NB4 (cell line): ENCODE data around the gene HS6ST3.
"Not testable (repeated sequence)": the region's sequence is repeated elsewhere in the genome, so short reads cannot be mapped to it uniquely, and the experiment has no call there.

Experiments used
- DNase-seq: peaks from one replicate; pipeline ENCODE4 v3.0.0; 2010; ENCODE audit warnings: low read depth
- H3K4me3 ChIP-seq: one replicate; pipeline ENCODE4 v1.5.1; 2011; ENCODE audit warnings: mild to moderate bottlenecking, low read depth, low read length, moderate library complexity
- CTCF ChIP-seq: IDR thresholded peaks from one replicate; pipeline ENCODE4 v1.5.1; 2012; ENCODE audit warnings: low read depth, low read length
- MAX ChIP-seq: IDR thresholded peaks from 2 replicates; pipeline ENCODE4 v1.6.1; 2011; ENCODE audit warnings: low read depth, low read length
- MYC ChIP-seq: IDR thresholded peaks from 2 replicates; pipeline ENCODE4 v1.6.1; 2011; ENCODE audit warnings: low read depth, low read length
- POLR2A ChIP-seq: IDR thresholded peaks from 2 replicates; pipeline ENCODE4 v1.6.1; 2011; ENCODE audit warnings: mild to moderate bottlenecking; ENCODE audit not compliant: insufficient read length; ENCODE audit errors: extremely low read depth

HS6ST3 gene

GRCh38 chr13:96500953-96501352 lies 411.0 kb downstream of the HS6ST3 start:
- TF ChIP-seq MYC (no peak), MAX (no peak), POLR2A (no peak)

GRCh38 chr13:96503481-96503880 lies 413.6 kb downstream of the HS6ST3 start:
- DNase-seq = no peak
- no peak overlapping the region for H3K4me3 ChIP-seq
- no peak for TF ChIP-seq MYC
- TF ChIP-seq MAX = no peak
- TF ChIP-seq CTCF = no peak
- no peak for TF ChIP-seq POLR2A

More at GRCh38 chr13:96500953-96501352, 411.0 kb downstream of the HS6ST3 start:
- H3K4me3 ChIP-seq = no peak overlapping the region
- DNase-seq = no peak

- TF ChIP-seq CTCF = no peak
- no peak for TF ChIP-seq POLR2A
- TF ChIP-seq MAX = no peak
- no peak for TF ChIP-seq MYC
- H3K4me3 ChIP-seq = no peak overlapping the region
- DNase-seq = no peak
Observed at GRCh38 chr13:96511587-96511986, 421.7 kb downstream of the HS6ST3 start.

- no peak for DNase-seq
- H3K4me3 ChIP-seq = no peak overlapping the region
- no peak for TF ChIP-seq CTCF
- TF ChIP-seq MYC = no peak
- TF ChIP-seq POLR2A = no peak
- no peak for TF ChIP-seq MAX
Observed at GRCh38 chr13:96519380-96519779, 429.5 kb downstream of the HS6ST3 start.

GRCh38 chr13:96524398-96525020 lies 434.6 kb downstream of the HS6ST3 start:
- DNase-seq, H3K4me3 ChIP-seq: not testable (repeated sequence)

- H3K4me3 ChIP-seq = no peak overlapping the region
- no peak for DNase-seq
- TF ChIP-seq POLR2A = no peak
- TF ChIP-seq CTCF = no peak
- TF ChIP-seq MAX = no peak
Observed at GRCh38 chr13:96525715-96526114, 435.8 kb downstream of the HS6ST3 start.

- TF ChIP-seq MAX = no peak
- no peak for TF ChIP-seq CTCF
- TF ChIP-seq POLR2A = no peak
- no peak for TF ChIP-seq MYC
- no peak for DNase-seq
Observed at GRCh38 chr13:96527497-96527896, 437.6 kb downstream of the HS6ST3 start.

More at GRCh38 chr13:96527497-96527896, 437.6 kb downstream of the HS6ST3 start:
- no peak overlapping the region for H3K4me3 ChIP-seq
